ENCODE results near the gene EML1. TPM values are rescaled to one million over a fixed set of nuclear protein-coding genes. Genes with fewer than 3 reads are reported as not detected.

EML1 gene
- total RNA-seq, 2 experiments from 2014 or later, result 0.12 TPM; not detected in 1

- ChIA-PET POLR2A (interaction anchor here (0.6 kb wide), 1 partner anchor 131 kb away, joined by 3 read pairs; no protein-coding TSS in a partner anchor), CTCF (interaction anchor here (0.9 to 3.1 kb wide), 3 partner anchors 9 to 216 kb away, joined by 5 to 12 read pairs (median 8); no protein-coding TSS in a partner anchor)
- no peak overlapping the region for H3K4me3 Mint-ChIP-seq
- peaks cover 3% of the 10 kb centered on the region for H3K9me3 Mint-ChIP-seq
- no peaks in the 10 kb centered on the region for H3K27me3 Mint-ChIP-seq
- H3K4me1 Mint-ChIP-seq, result peaks cover 15% of the 10 kb centered on the region
- peaks cover 4% of the 10 kb centered on the region for H3K36me3 Mint-ChIP-seq (ENCODE audit: low read depth)
- no peak overlapping the region for H3K27ac Mint-ChIP-seq
- no peak for DNase-seq
Measured at GRCh38 chr14:99976681-99977080, 183.5 kb downstream of the EML1 start.

- Mint-ChIP-seq H3K4me1 (peaks cover 20% of the 10 kb centered on the region), H3K4me3 (no peak overlapping the region), H3K36me3 (ENCODE audit: low read depth) (peaks cover 2% of the 10 kb centered on the region), H3K27me3 (no peaks in the 10 kb centered on the region), H3K27ac (no peak overlapping the region), H3K9me3 (peaks cover 1% of the 10 kb centered on the region)
- ChIA-PET POLR2A (no interaction called here), CTCF (no interaction called here)
- DNase-seq, result no peak
Measured at GRCh38 chr14:99980299-99980698, 187.1 kb downstream of the EML1 start.

GRCh38 chr14:99981806-99982205 lies 188.6 kb downstream of the EML1 start:
- CTCF ChIA-PET, result interaction anchor here (0.6 to 2.3 kb wide), 10 partner anchors 8 to 211 kb away, joined by 3 to 11 read pairs (median 4); no protein-coding TSS in a partner anchor
- no peak for DNase-seq
- H3K4me1 Mint-ChIP-seq, result peaks cover 20% of the 10 kb centered on the region
- no peaks in the 10 kb centered on the region for H3K36me3 Mint-ChIP-seq (ENCODE audit: low read depth)
- H3K9me3 Mint-ChIP-seq, result peaks cover 2% of the 10 kb centered on the region
- POLR2A ChIA-PET, result no interaction called here
- no peak overlapping the region for H3K27ac Mint-ChIP-seq
- no peaks in the 10 kb centered on the region for H3K27me3 Mint-ChIP-seq
- no peak overlapping the region for H3K4me3 Mint-ChIP-seq

- Mint-ChIP-seq H3K27me3 (no peaks in the 10 kb centered on the region), H3K27ac (no peak overlapping the region), H3K9me3 (peaks cover 2% of the 10 kb centered on the region), H3K36me3 (ENCODE audit: low read depth) (no peaks in the 10 kb centered on the region), H3K4me3 (no peak overlapping the region), H3K4me1 (peaks cover 20% of the 10 kb centered on the region)
- POLR2A ChIA-PET, result no interaction called here
- peak; percentile 74 for DNase-seq
- CTCF ChIA-PET, result interaction anchor here (1.0 to 3.7 kb wide), 7 partner anchors 11 to 248 kb away, joined by 3 to 13 read pairs (median 5); no protein-coding TSS in a partner anchor
Measured at GRCh38 chr14:99982537-99983250, 189.5 kb downstream of the EML1 start.

- Mint-ChIP-seq H3K36me3 (ENCODE audit: low read depth) (no peaks in the 10 kb centered on the region), H3K27ac (peak overlapping the region; percentile 28), H3K27me3 (no peaks in the 10 kb centered on the region), H3K4me3 (no peak overlapping the region), H3K4me1 (peaks cover 20% of the 10 kb centered on the region), H3K9me3 (peaks cover 2% of the 10 kb centered on the region)
- CTCF ChIA-PET, result interaction anchor here (1.1 to 3.7 kb wide), 6 partner anchors 12 to 247 kb away, joined by 3 to 13 read pairs (median 5); no protein-coding TSS in a partner anchor
- POLR2A ChIA-PET, result no interaction called here
- DNase-seq, result no peak
Measured at GRCh38 chr14:99983251-99984015, 190.2 kb downstream of the EML1 start.

- ChIA-PET CTCF (interaction anchor here (1.1 to 3.7 kb wide), 3 partner anchors 41 to 246 kb away, joined by 3 to 13 read pairs (median 5); no protein-coding TSS in a partner anchor), POLR2A (no interaction called here)
- peaks cover 20% of the 10 kb centered on the region for H3K4me1 Mint-ChIP-seq
- no peaks in the 10 kb centered on the region for H3K36me3 Mint-ChIP-seq (ENCODE audit: low read depth)
- no peak overlapping the region for H3K4me3 Mint-ChIP-seq
- no peak overlapping the region for H3K27ac Mint-ChIP-seq
- no peak for DNase-seq
- H3K9me3 Mint-ChIP-seq, result peaks cover 2% of the 10 kb centered on the region
- H3K27me3 Mint-ChIP-seq, result no peaks in the 10 kb centered on the region
Measured at GRCh38 chr14:99984036-99984435, 190.8 kb downstream of the EML1 start.

- CTCF ChIA-PET, result interaction anchor here (0.6 to 0.9 kb wide), 2 partner anchors 10 to 95 kb away, joined by 4 to 5 read pairs; no protein-coding TSS in a partner anchor
- Mint-ChIP-seq H3K9me3 (peaks cover 2% of the 10 kb centered on the region), H3K4me1 (peaks cover 20% of the 10 kb centered on the region), H3K27ac (no peak overlapping the region), H3K4me3 (no peak overlapping the region), H3K36me3 (ENCODE audit: low read depth) (no peaks in the 10 kb centered on the region), H3K27me3 (peaks cover 2% of the 10 kb centered on the region)
- no peak for DNase-seq
- POLR2A ChIA-PET, result interaction anchor here (0.6 kb wide), 1 partner anchor 20 kb away, joined by 3 read pairs; no protein-coding TSS in a partner anchor
Measured at GRCh38 chr14:99986396-99986795, 193.2 kb downstream of the EML1 start.

- ChIA-PET POLR2A (no interaction called here), CTCF (interaction anchor here (0.9 kb wide), 1 partner anchor 28 kb away, joined by 3 read pairs; no protein-coding TSS in a partner anchor)
- peaks cover 2% of the 10 kb centered on the region for H3K9me3 Mint-ChIP-seq
- no peaks in the 10 kb centered on the region for H3K36me3 Mint-ChIP-seq (ENCODE audit: low read depth)
- DNase-seq, result no peak
- peaks cover 4% of the 10 kb centered on the region for H3K27me3 Mint-ChIP-seq
- H3K4me3 Mint-ChIP-seq, result no peak overlapping the region
- H3K27ac Mint-ChIP-seq, result no peak overlapping the region
- no peaks in the 10 kb centered on the region for H3K4me1 Mint-ChIP-seq
Measured at GRCh38 chr14:99989032-99989431, 195.8 kb downstream of the EML1 start.

GRCh38 chr14:99990268-99991170 lies 197.3 kb downstream of the EML1 start:
- Mint-ChIP-seq H3K4me1 (peaks cover 3% of the 10 kb centered on the region), H3K27ac (no peak overlapping the region), H3K4me3 (no peak overlapping the region), H3K27me3 (peaks cover 13% of the 10 kb centered on the region), H3K9me3 (peaks cover 2% of the 10 kb centered on the region), H3K36me3 (ENCODE audit: low read depth) (no peaks in the 10 kb centered on the region)
- ChIA-PET POLR2A (no interaction called here), CTCF (interaction anchor here (0.9 kb wide), 1 partner anchor 26 kb away, joined by 3 read pairs; no protein-coding TSS in a partner anchor)
- DNase-seq, result no peak

GRCh38 chr14:99991331-99991730 lies 198.1 kb downstream of the EML1 start:
- ChIA-PET CTCF (no interaction called here), POLR2A (no interaction called here)
- peaks cover 11% of the 10 kb centered on the region for H3K4me1 Mint-ChIP-seq

More at GRCh38 chr14:99991331-99991730, 198.1 kb downstream of the EML1 start:
- Mint-ChIP-seq H3K36me3 (ENCODE audit: low read depth) (no peaks in the 10 kb centered on the region), H3K27ac (no peak overlapping the region), H3K27me3 (peaks cover 16% of the 10 kb centered on the region), H3K9me3 (peaks cover 2% of the 10 kb centered on the region), H3K4me3 (no peak overlapping the region)
- no peak for DNase-seq
